BLaER1 (cell line): ENCODE data around the gene DDHD1.

Source experiments
- H3K27ac ChIP-seq: shearing (Covaris generic); formaldehyde crosslinking; 2 replicates; pipeline ENCODE4 v1.8.1; 2022
- H3K27me3 ChIP-seq: shearing (Covaris generic); formaldehyde crosslinking; 2 replicates; pipeline ENCODE4 v1.8.1; 2022
- H3K36me3 ChIP-seq: shearing (Covaris generic); formaldehyde crosslinking; 2 replicates; pipeline ENCODE4 v1.8.1; 2022
- H3K4me1 ChIP-seq: shearing (Covaris generic); formaldehyde crosslinking; 2 replicates; pipeline ENCODE4 v1.8.1; 2022
- H3K4me2 ChIP-seq: shearing (Covaris generic); formaldehyde crosslinking; 2 replicates; pipeline ENCODE4 v1.8.1; 2022
- H3K4me3 ChIP-seq: shearing (Covaris generic); formaldehyde crosslinking; 2 replicates; pipeline ENCODE4 v1.8.1; 2022
- H3K9ac ChIP-seq: shearing (Covaris generic); formaldehyde crosslinking; 2 replicates; pipeline ENCODE4 v1.8.1; 2022
- H3K9me3 ChIP-seq: shearing (Covaris generic); formaldehyde crosslinking; 2 replicates; pipeline ENCODE4 v1.8.1; 2022
- H4K20me1 ChIP-seq: shearing (Covaris generic); formaldehyde crosslinking; 2 replicates; pipeline ENCODE4 v1.8.1; 2022
- Cebpa-rat ChIP-seq: shearing (Covaris generic); IDR thresholded peaks from 2 replicates; pipeline ENCODE4 v1.8.1; 2022

Gene DDHD1

DNA sequence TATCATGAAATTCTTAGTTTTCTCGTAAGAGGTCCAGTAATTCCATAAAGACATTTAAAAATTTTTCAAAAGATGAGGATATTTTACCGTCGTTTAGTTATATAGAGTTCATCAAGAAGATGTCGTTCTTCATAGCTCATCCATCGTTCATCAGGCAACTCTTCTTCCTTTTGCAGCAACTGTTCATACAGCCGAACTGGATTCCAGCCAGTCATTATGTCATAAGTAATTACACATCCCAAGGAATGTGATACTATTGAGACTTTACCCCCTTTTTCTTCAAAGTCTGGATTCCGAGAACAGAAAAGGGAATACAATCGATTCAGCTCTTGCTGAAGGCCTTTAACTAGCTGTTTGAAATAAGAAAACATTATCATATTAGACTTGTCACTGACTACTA lies 90.3 kb downstream of the DDHD1 start:
- no peak overlapping the region for H3K4me3 ChIP-seq
- H4K20me1 ChIP-seq = no peaks in the 10 kb centered on the region
- no peak overlapping the region for H3K9ac ChIP-seq
- no peak for TF ChIP-seq Cebpa-rat
- H3K4me1 ChIP-seq = no peaks in the 10 kb centered on the region
- no peaks in the 10 kb centered on the region for H3K9me3 ChIP-seq
- H3K36me3 ChIP-seq = peaks cover 46% of the 10 kb centered on the region
- no peak overlapping the region for H3K4me2 ChIP-seq
- H3K27me3 ChIP-seq = no peaks in the 10 kb centered on the region
- no peak overlapping the region for H3K27ac ChIP-seq

DNA sequence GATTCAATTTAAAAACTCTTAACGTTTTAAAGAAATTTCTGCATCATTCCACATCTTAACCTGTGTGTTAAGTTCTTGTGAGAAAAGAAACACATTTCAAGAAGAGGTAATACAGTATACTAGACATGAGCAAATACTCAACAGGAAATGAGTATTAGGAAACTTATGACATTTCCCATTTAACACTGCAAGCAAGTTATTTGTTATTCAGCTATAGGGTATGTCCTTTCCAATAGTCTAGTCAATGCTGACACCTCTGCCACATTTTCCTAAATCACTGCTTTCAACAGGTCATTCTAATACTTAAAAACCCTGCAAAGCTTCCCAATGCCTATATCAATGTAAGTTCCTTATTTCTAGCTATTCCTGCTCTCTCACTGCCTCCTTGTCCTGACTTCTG lies 93.1 kb downstream of the DDHD1 start:
- H3K9me3 ChIP-seq = no peaks in the 10 kb centered on the region
- no peak overlapping the region for H3K9ac ChIP-seq
- H3K27ac ChIP-seq = no peak overlapping the region
- H3K27me3 ChIP-seq = no peaks in the 10 kb centered on the region
- H3K36me3 ChIP-seq = peaks cover 38% of the 10 kb centered on the region
- H4K20me1 ChIP-seq = peaks cover 10% of the 10 kb centered on the region; the same call in 1 of the 2 replicates
- no peak overlapping the region for H3K4me3 ChIP-seq
- H3K4me2 ChIP-seq = no peak overlapping the region
- no peaks in the 10 kb centered on the region for H3K4me1 ChIP-seq
- no peak for TF ChIP-seq Cebpa-rat

DNA sequence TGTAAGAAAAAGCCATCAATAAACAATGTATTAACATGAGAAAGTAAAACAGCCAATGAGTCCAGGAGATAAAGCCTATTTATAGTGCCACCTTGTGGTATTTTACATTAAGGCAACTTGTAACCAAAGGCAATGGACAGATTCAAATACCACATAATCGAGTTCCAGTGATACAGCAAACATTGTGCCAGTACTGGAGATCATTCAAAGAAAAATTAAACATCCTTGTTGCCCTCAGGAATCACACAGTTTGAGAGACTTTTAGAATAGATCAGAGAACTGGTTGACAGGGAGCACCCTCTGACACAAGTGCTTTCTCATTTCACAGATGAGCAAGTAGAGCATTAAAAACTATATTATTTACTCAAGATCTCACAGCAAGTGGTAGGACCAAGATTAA lies 98.1 kb downstream of the DDHD1 start:
- no peak for TF ChIP-seq Cebpa-rat
- H3K27ac ChIP-seq = no peak overlapping the region

DNA sequence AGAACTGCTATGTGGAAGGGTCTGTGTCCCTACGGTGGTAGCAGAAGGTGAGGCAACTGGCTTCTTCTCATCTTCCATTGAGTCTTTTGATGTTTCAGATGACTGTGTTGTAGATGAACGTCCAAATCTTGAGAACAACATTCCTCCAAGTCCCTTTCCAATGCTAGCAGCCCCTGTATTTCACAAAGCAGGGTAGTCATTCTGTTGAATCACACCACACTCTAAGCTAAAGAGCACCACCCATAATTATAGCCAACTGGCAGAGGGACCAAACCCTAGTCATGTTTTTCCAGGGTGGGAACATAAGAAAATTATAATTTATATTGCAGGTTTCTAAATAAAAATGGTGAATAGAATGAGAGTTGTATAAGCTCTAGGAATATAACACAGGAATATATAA lies 98.7 kb downstream of the DDHD1 start:
- H3K36me3 ChIP-seq = peaks cover 61% of the 10 kb centered on the region
- no peaks in the 10 kb centered on the region for H3K4me1 ChIP-seq
- H3K9ac ChIP-seq = no peak overlapping the region
- no peaks in the 10 kb centered on the region for H3K9me3 ChIP-seq
- H3K27me3 ChIP-seq = no peaks in the 10 kb centered on the region
- peaks cover 10% of the 10 kb centered on the region; the same call in 1 of the 2 replicates for H4K20me1 ChIP-seq
- no peak for TF ChIP-seq Cebpa-rat
- H3K4me2 ChIP-seq = no peak overlapping the region
- no peak overlapping the region for H3K4me3 ChIP-seq
- H3K27ac ChIP-seq = no peak overlapping the region

More for the DNA sequence above, 98.1 kb downstream of the DDHD1 start:
- peaks cover 10% of the 10 kb centered on the region; the same call in 1 of the 2 replicates for H4K20me1 ChIP-seq
- peaks cover 56% of the 10 kb centered on the region for H3K36me3 ChIP-seq
- no peak overlapping the region for H3K9ac ChIP-seq
- no peak overlapping the region for H3K4me2 ChIP-seq
- no peaks in the 10 kb centered on the region for H3K9me3 ChIP-seq
- H3K27me3 ChIP-seq = no peaks in the 10 kb centered on the region
- H3K4me1 ChIP-seq = no peaks in the 10 kb centered on the region
- no peak overlapping the region for H3K4me3 ChIP-seq

DNA sequence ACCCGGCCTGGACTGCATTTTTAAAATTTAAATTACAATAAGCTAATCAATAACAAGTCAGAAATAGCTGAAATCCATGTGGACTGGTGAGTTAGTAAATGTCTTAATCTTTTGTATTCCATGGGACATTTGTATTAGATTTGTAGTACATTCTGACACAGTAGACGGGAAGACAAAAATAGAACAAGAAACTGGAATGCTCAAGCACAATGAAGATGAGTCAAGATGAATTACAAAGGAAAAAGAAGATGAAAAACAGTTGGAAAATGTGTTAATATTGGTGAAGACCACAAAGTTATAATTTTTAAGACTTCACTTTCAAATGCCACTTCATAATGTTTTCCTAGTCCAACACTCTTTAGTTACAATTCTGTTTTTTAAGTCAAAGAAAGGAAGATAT lies 104.5 kb downstream of the DDHD1 start:
- Histone ChIP-seq H3K4me3 (no peak overlapping the region), H3K9ac (no peak overlapping the region), H3K4me2 (no peak overlapping the region), H4K20me1 (no peaks in the 10 kb centered on the region), H3K36me3 (peaks cover 76% of the 10 kb centered on the region), H3K9me3 (no peaks in the 10 kb centered on the region), H3K27me3 (no peaks in the 10 kb centered on the region), H3K4me1 (no peaks in the 10 kb centered on the region), H3K27ac (no peak overlapping the region)
- TF ChIP-seq Cebpa-rat = no peak

DNA sequence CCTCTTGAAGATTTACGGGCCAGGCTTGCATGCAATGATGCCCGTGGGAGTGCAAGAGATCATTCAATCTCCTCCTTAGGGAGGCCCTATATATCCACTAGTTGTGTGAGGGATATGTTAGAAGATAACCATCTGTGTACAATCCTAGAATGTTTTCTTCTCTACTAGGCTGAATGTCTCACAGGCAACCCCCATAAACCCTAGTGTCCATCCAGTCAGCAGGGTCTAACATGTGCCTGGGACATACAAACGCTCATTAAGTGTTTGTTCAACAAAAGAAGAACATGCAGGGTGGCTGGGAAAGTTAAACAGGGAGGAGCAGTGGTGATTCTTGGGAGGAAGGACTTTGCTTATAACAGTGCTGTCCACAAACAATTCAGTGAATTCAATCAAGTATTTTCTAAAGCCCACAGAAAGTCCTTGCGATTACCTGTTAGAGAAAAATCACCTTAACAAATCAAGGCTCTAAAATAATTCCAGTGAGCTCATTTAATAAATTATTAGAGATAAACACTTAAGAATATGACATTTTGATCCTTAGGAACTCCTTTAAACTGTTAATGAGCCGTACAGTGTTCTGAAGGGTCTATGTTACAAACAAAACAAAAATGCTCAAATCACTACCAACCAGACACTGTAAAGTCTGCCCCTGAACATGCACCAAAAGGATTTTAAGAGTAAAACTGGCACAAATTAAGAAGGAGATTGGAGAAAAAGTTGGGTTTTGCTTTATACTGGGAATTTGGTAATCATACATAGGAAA lies 105.6 kb downstream of the DDHD1 start:
- H4K20me1 ChIP-seq = no peaks in the 10 kb centered on the region
- H3K36me3 ChIP-seq = peaks cover 79% of the 10 kb centered on the region
- no peaks in the 10 kb centered on the region for H3K4me1 ChIP-seq
- TF ChIP-seq Cebpa-rat = no peak
- H3K4me3 ChIP-seq = no peak overlapping the region
- H3K9ac ChIP-seq = no peak overlapping the region
- no peak overlapping the region for H3K4me2 ChIP-seq
- no peaks in the 10 kb centered on the region for H3K27me3 ChIP-seq
- no peaks in the 10 kb centered on the region for H3K9me3 ChIP-seq
- H3K27ac ChIP-seq = no peak overlapping the region

DNA sequence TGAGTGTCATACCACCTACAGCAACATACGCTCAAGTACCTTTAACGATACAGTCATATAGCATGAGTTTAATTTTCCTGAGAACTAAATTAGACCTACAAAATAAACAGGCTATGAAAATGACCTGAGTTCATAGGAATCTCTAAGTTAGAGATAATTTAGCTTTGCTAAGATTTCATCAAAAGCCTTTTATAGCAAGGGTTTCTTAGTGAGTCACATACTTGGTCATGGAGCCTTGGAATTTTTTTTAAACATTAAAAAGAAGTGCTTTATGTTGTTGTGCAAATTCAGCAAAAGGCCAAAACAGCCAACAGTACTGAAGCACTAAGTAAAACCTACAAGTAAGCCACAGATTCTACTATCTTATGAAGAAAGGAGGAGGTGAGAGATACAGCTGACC lies 108.6 kb downstream of the DDHD1 start:
- Histone ChIP-seq H3K9me3 (no peaks in the 10 kb centered on the region), H3K27ac (no peak overlapping the region), H3K9ac (no peak overlapping the region), H3K4me2 (no peak overlapping the region), H4K20me1 (no peaks in the 10 kb centered on the region), H3K36me3 (peaks cover 80% of the 10 kb centered on the region), H3K4me1 (peaks cover 11% of the 10 kb centered on the region), H3K4me3 (no peak overlapping the region), H3K27me3 (no peaks in the 10 kb centered on the region)
- no peak for TF ChIP-seq Cebpa-rat

DNA sequence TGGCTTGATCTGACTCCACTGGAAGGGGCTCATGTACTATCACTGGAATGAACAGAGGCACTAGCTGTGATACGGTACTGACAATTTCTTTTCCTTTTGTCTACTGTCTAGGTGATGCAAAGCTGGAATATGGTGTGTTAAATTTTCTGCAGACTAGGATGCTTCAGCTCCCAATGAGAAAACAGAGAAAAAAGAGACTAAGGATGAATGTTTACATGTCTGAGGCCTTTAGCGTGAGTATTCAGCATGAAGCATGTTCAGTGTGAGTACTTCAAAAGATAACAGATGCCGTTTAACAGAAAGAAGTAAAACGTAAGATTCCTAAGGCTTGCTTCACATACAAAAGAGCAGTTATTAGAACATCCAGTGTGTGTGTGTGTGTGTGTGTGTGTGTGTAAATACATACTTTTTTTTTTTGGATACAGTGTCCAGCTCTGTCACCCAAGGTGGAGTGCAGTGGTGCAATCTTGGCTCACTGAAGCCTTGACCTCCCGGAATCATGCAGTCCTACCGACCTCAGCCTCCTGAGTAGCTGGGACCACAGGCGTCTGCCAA lies 110.0 kb downstream of the DDHD1 start:
- H3K27me3 ChIP-seq = no peaks in the 10 kb centered on the region
- no peak overlapping the region for H3K4me2 ChIP-seq
- TF ChIP-seq Cebpa-rat = no peak
- H3K36me3 ChIP-seq = peaks cover 82% of the 10 kb centered on the region
- peaks cover 7% of the 10 kb centered on the region for H3K9me3 ChIP-seq
- H3K27ac ChIP-seq = no peak overlapping the region
- no peak overlapping the region for H3K4me3 ChIP-seq
- H3K4me1 ChIP-seq = peaks cover 11% of the 10 kb centered on the region
- H3K9ac ChIP-seq = no peak overlapping the region
- H4K20me1 ChIP-seq = no peaks in the 10 kb centered on the region

DNA sequence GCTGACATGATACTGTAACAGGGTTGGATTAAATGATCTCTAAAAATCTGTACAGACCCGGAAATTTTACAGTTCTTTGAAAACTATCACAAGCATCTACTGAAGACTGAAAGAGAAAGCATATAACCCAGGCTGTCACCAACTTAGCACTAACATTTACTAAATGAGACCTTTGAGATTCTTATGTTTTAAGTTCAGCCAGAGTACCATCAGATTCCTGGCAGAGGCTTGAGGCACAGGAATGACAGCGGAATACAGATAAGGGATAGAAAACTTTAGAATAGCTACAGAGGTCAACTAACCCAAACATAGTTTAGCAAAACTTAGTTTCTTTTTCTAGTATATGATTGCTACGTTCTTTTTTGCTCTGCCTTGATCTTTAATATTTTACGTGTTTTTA lies 110.6 kb downstream of the DDHD1 start:
- no peak overlapping the region for H3K9ac ChIP-seq
- no peaks in the 10 kb centered on the region for H4K20me1 ChIP-seq
- no peak for TF ChIP-seq Cebpa-rat
- no peaks in the 10 kb centered on the region for H3K27me3 ChIP-seq
- no peak overlapping the region for H3K4me2 ChIP-seq
- peaks cover 13% of the 10 kb centered on the region for H3K9me3 ChIP-seq
- H3K36me3 ChIP-seq = peaks cover 84% of the 10 kb centered on the region
- H3K27ac ChIP-seq = no peak overlapping the region
- H3K4me3 ChIP-seq = no peak overlapping the region
- H3K4me1 ChIP-seq = peaks cover 11% of the 10 kb centered on the region

DNA sequence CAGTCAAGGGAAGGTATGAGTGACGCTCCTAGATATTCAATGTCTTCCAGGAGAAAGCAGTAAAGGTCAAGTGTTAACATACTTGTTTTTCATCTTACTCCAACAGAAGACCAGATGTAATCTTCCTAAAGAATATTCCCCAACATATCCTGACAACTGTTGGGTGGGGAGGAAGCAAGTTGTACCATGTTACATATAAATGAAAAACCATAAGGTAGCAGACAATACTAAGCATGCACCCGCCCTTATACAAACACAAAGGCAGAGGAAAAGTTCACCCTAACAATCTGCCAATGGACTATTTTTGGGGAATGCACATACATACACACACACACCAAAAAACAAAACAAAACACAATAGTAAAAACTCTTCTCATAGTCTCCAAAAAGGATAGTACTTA lies 112.1 kb downstream of the DDHD1 start:
- peaks cover 15% of the 10 kb centered on the region for H3K9me3 ChIP-seq
- H3K9ac ChIP-seq = no peak overlapping the region
- peaks cover 11% of the 10 kb centered on the region for H3K4me1 ChIP-seq
- no peak overlapping the region for H3K4me3 ChIP-seq
- H3K27me3 ChIP-seq = no peaks in the 10 kb centered on the region
- no peak overlapping the region for H3K27ac ChIP-seq
- H3K4me2 ChIP-seq = peak overlapping the region; percentile 33
- no peak for TF ChIP-seq Cebpa-rat
- H3K36me3 ChIP-seq = peaks cover 88% of the 10 kb centered on the region
- H4K20me1 ChIP-seq = no peaks in the 10 kb centered on the region

DNA sequence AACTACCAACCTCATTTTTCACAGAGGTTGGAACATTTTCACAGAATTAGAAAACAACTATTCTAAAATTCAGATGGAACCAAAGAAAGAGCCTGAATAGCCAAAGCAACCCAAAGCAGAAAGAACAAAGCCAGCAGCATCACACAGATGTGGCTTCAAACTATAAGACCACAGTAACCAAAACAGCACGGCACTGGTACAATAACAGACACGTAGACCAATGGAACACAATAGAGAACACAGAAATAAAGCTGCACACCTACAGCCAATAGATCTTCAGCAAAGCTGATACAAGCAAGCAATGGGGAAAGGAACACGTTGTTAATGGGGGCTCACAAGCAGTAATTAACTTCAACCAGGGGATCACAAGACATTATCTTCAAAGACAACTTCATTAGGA lies 114.5 kb downstream of the DDHD1 start:
- H3K27me3 ChIP-seq = no peaks in the 10 kb centered on the region
- H3K9me3 ChIP-seq = peaks cover 15% of the 10 kb centered on the region
- no peak overlapping the region for H3K9ac ChIP-seq
- H3K27ac ChIP-seq = no peak overlapping the region
- no peak overlapping the region for H3K4me3 ChIP-seq
- no peaks in the 10 kb centered on the region for H4K20me1 ChIP-seq
- H3K36me3 ChIP-seq = peaks cover 83% of the 10 kb centered on the region
- H3K4me2 ChIP-seq = no peak overlapping the region
- no peak for TF ChIP-seq Cebpa-rat
- peaks cover 11% of the 10 kb centered on the region for H3K4me1 ChIP-seq
